HG03064 (cell line): ENCODE results near the gene KCNH1.

Source experiments
- ATAC-seq: cut with Tn5 transposase; IDR thresholded peaks from one replicate; pipeline ENCODE4 v1.9.1; 2021; ENCODE audit warnings: low read depth; ENCODE audit not compliant: unreplicated experiment

Gene KCNH1

DNA sequence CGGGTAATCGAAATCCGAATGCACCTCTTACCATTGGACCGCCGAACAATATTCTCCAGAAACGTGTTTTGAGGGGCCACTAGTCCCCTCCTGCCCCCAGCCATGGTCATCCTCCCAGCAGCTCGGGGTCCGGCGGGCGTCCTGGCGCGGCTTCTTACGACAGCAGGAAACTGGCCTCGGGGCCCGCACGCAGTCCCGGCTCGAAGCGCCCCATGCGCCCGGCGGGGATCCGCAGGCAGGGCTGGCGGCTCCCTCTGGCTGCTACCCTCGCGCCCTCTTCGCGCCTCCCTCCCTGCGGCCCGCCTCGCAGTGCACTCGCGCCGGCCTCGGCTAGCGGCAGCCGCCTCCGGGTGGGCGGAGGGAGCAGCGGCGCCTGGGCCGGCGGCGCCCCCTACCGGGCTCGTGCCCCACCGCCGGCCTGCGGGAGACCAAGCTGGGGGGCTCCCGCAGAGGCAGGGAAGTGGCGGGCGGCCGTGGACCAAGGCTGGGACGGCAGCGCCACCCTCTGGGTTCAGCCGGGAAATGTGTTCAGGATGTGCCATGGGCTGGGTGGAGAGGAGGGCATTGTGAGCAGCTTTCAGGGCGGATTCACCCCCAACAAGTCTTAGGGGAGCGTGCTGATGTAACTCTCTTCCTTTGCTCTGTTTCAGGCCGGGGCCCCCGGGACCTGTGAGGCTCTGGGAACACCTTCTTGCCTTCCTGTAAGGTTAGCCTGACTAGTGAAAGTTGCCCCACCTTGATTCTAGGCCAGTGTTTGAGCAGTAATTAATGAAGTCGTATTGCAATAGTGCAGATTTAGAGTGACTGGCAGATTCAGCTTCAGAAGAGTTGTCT lies at the start of gene KCNH1:
Gene KCNH1, minus strand, starts transcription at position 313 of the 834 bp plus-strand sequence. Its CDS starts 203 bp downstream, at position 110.
- peak; percentile 92 for ATAC-seq

- ATAC-seq = no peak
Observed at GRCh38 chr1:211182746-211183145, 48.8 kb upstream of the KCNH1 start.

DNA sequence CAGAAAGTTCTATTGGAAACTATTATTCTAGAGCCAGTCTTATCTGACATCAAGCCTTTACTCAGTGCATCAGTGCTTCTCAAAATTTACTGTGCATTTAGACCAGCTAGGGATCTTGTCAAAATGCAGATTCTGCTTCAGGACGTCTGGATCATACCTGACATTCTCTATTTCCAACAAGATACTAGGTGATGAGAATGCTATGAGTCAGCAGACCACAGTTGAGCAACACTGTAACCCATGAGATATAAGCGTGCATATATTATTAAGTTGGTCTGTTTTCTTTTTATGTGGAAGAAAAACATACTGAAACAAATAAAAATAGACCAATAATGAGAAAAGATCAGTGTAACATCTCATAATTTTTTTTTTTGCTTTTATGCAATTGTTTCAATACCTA lies 40.4 kb upstream of the KCNH1 start:
- ATAC-seq = no peak

DNA sequence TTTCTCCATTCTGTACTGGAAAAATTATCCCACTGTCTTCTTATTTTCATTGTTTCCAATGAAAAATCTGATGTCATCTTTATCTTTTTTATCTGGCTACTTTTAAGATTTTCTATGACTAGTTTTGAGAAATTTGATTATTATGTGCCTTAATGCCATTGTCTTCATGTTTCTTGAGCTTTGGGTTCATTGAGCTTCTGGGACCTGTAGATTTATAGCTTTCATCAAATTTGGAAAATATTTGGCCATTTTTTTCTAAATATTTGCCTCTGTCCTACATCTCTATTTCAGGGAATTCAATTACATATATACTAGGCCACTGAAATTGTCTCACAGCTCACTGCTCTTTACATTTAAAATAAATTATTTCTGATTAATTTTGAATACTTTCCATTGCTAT lies 38.7 kb upstream of the KCNH1 start:
- no peak for ATAC-seq

- ATAC-seq = no peak
Observed at GRCh38 chr1:211169353-211169752, 35.4 kb upstream of the KCNH1 start.

DNA sequence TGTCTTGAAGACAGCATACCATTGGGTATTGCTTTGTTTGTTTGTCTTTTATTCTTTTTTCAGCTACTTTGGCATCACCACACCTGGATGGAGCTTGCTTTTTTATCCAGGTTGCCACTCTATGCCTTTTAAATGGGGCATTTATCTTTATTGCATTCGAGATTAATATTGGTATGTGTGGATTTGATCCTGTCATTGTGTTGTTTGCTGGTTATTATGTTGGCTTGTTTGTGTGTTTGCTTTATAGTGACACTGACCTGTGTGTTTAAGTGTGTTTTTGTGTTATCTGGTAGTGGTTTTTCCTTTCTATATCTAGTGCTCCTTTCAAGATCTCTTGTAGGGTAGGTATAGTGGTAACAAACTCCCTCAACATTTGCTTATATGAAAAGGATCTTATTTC lies 24.9 kb upstream of the KCNH1 start:
- ATAC-seq = no peak

GRCh38 chr1:211155040-211155439 lies 21.1 kb upstream of the KCNH1 start:
- ATAC-seq = no peak

DNA sequence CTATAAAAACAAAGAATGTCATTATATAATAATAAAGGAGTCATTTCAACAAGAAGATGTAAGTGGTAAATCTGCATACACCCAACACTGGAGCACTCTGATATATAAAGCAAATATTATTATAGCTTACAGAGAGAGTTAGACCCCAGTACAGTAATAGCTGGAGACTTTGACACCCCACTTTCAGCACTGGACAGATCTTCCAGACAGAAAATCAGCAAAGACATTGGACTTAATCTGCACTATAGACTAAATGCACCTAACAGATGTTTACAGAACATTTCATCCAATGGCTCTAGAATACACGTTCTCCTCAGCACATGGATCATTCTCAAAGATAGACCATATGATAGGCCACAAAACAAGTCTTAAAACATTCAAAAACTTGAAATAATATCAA lies 20.0 kb upstream of the KCNH1 start:
- no peak for ATAC-seq

- no peak for ATAC-seq
Observed at GRCh38 chr1:211148366-211148765, 14.4 kb upstream of the KCNH1 start.

DNA sequence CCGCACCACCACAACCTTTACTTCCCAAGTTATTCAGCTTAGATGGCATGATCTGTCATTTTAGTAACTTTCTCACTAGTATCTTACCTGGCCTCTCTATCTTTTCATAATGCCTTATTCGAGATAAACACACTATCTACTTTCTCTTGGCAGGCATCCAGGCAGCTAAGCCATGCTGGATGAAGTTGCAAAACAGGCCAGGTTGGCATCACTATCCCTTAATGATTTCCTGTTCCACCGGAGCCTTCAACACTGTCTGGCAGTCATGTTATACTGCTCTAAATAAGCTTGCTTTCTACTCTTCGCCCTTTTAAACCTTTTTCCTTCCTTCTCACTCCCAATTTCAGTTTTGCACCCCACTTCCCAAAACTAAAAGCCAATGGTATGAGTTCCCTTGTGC lies 12.0 kb upstream of the KCNH1 start:
- ATAC-seq = no peak

- ATAC-seq = no peak
Observed at GRCh38 chr1:211135342-211135950, 1.5 kb upstream of the KCNH1 start.

DNA sequence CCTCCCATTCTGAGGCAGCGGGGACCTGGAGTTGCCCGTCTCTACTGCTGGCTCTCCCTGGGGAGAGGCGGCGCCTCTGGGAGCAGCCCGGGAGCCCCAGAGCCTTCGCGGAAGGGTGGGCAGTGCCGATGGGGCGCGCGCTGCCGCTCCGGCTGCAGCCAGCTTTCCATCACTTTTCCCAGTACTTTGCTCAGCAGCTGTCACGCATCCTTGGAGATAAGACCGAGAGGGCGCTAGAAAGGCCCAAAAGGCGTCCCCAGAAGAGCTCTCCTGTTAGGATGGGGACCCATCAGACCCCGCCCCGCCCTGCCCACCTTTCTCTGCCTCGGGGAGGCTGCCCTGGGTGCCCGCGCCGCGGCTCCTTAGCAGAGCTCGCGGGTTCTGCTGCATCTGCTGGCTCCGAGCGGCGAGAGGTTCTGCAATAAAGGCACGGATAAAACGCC lies 534 bp downstream of the KCNH1 start:
- ATAC-seq = no peak

DNA sequence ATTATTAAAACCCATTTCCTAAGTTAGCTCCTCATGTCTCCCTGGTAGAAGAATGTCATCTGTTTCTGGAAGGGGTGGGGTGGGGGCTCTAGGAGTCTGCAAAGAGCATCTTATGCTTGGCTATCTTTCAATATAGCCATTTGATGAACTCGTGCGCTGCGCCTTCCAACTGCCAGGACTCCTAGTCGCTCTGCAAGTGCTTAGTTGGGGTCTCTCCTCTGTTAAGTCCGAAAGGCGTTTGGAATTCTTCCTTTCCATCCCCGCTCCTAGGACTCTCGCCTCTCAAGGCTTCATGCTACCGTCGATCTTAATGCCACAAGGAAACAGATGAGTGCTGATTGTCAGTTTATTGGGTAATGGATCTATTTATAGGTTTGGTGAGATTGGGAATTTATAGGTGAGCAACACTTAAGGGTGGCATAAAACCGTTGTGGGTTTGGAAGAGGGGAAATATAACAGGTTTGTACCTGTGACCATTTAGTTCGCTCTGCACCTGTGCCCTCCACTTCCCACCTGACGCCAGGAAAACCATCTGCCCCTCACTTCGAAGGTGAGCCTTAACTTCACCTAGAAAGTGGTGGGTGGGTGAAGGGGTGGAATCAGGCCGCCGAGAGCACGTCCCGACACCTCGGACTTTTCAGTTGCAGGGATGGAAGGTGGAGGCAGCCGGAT lies 1.1 kb downstream of the KCNH1 start:
- no peak for ATAC-seq

DNA sequence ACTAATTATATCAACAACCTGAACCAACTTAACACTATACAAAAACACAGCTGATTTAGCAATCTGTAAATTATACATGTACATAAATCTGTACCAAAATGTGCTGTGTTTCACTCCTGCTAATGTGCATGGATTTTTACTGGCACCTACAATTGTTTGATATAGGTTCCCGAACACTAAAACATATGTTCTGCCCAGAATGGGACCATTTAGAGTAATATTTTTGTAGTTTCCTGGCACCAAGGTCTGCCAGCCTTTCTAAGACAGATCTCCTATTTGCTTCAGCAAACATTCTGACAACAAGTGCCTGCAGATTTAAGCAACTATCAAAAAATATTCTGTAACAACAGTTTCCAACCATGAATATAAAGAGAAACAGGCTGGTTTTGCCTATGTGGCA lies 4.2 kb downstream of the KCNH1 start:
- no peak for ATAC-seq

GRCh38 chr1:211127166-211127565 lies 6.8 kb downstream of the KCNH1 start:
- no peak for ATAC-seq

GRCh38 chr1:211126622-211127021 lies 7.3 kb downstream of the KCNH1 start:
- ATAC-seq = no peak

DNA sequence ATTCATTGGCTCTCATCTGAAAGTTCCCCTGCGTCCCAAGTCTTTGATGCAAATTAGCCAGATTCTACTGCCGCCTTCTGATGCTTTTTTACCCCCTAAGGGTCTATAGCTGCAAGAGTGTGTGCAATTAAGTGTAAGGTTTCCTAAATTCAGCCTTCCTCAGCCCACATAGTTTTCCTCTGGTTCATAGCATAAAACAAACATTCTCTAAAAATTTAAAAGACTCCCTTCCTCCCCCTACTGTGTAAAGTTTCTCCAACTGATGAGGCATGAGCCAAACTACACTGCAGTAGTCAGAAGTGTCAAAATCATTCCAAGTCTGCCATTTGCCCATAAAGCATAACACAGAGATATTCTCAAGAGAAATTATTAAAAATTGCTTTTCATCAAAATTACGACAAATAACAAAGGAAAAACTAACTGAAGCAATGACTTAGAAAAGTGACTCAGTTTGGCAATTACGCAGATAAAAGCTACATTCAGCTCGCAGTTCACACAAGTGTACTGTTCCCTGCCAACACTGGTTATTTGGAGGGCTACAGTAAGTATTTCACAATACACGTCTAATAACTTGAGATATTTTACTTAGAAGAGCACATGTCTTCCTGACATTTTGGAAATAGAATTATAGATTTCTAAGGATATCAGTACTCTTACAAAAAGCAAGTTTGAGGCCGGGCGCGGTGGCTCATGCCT lies 15.4 kb downstream of the KCNH1 start:
- no peak for ATAC-seq

GRCh38 chr1:211114446-211114845 lies 19.5 kb downstream of the KCNH1 start:
- ATAC-seq = no peak

- ATAC-seq = no peak
Observed at GRCh38 chr1:211113566-211113965, 20.4 kb downstream of the KCNH1 start.

GRCh38 chr1:211111351-211111750 lies 22.6 kb downstream of the KCNH1 start:
- ATAC-seq = no peak

- no peak for ATAC-seq
Observed at GRCh38 chr1:211101481-211101880, 32.5 kb downstream of the KCNH1 start.
